T-helper 22 cell (primary cell): ENCODE data around the gene CHD3.
"Not testable (repeated sequence)": the region's sequence is repeated elsewhere in the genome, so short reads cannot be mapped to it uniquely, and the experiment has no call there.

Experiments
- DNase-seq: peaks from one replicate; pipeline ENCODE4 v3.0.0-alpha.2; 2020; ENCODE audit warnings: low read depth

CHD3 gene

GRCh38 chr17:7849751-7850504, 38.7 kb upstream of the CHD3 start:
- no peak for DNase-seq

- no peak for DNase-seq
Observed at GRCh38 chr17:7850701-7851437, 37.7 kb upstream of the CHD3 start.

GRCh38 chr17:7851438-7852261, 36.9 kb upstream of the CHD3 start:
- peak; percentile 91 for DNase-seq

- no peak for DNase-seq
Observed at GRCh38 chr17:7852262-7852670, 36.3 kb upstream of the CHD3 start.

- no peak for DNase-seq
Observed at GRCh38 chr17:7852919-7853690, 35.5 kb upstream of the CHD3 start.

- DNase-seq = no peak
Observed at GRCh38 chr17:7853691-7854038, 34.9 kb upstream of the CHD3 start.

- no peak for DNase-seq
Observed at GRCh38 chr17:7854078-7854777, 34.4 kb upstream of the CHD3 start.

GRCh38 chr17:7854851-7855659, 33.5 kb upstream of the CHD3 start, which contains the start of gene TMEM88:
Gene TMEM88 (plus strand): TSS chr17:7855066. CDS start chr17:7855075, 9 bp downstream.
- no peak for DNase-seq

- no peak for DNase-seq
Observed at GRCh38 chr17:7855660-7856010, 33.0 kb upstream of the CHD3 start.

- DNase-seq = no peak
Observed at GRCh38 chr17:7856011-7856810, 32.4 kb upstream of the CHD3 start.

- peak; percentile 95 for DNase-seq
Observed at GRCh38 chr17:7856811-7857712, 31.5 kb upstream of the CHD3 start, which contains the start of gene NAA38. Gene NAA38 (minus strand): TSS chr17:7857559. CDS start chr17:7857463, 96 bp downstream.

- peak; percentile 81 for DNase-seq
Observed at GRCh38 chr17:7857713-7858521, 30.7 kb upstream of the CHD3 start, which contains the start of gene CYB5D1. Gene CYB5D1 (plus strand): TSS chr17:7858003. CDS start chr17:7858135, 132 bp downstream.

GRCh38 chr17:7858522-7858810, 30.1 kb upstream of the CHD3 start:
- DNase-seq = no peak

GRCh38 chr17:7859028-7859427, 29.6 kb upstream of the CHD3 start:
- no peak for DNase-seq

GRCh38 chr17:7862692-7863437, 25.7 kb upstream of the CHD3 start:
- DNase-seq = peak; percentile 29

- not testable (repeated sequence) for DNase-seq
Observed at GRCh38 chr17:7864384-7864783, 24.2 kb upstream of the CHD3 start.
